Stromal cell of bone marrow (primary cell): ENCODE measurements around the gene ARID4A.
"Not testable (repeated sequence)": the region's sequence is repeated elsewhere in the genome, so short reads cannot be mapped to it uniquely, and the experiment has no call there.

Source experiments
- DNase-seq: peaks from one replicate; pipeline ENCODE4 v3.0.0-alpha.2; 2012; ENCODE audit warnings: low read depth

Gene ARID4A

GRCh38 chr14:58362798-58363412 is 64.5 kb downstream of the ARID4A start:
- no peak for DNase-seq

- DNase-seq = no peak
These were observed 66.0 kb downstream of the ARID4A start for GRCh38 chr14:58364316-58364715.

- no peak for DNase-seq
These were observed 68.9 kb downstream of the ARID4A start for GRCh38 chr14:58367296-58367695.

GRCh38 chr14:58368956-58369355 is 70.6 kb downstream of the ARID4A start:
- DNase-seq = peak; percentile 21

- DNase-seq = no peak
These were observed 78.4 kb downstream of the ARID4A start for GRCh38 chr14:58376791-58377190.

GRCh38 chr14:58390830-58391229 is 92.5 kb downstream of the ARID4A start:
- DNase-seq = no peak

- no peak for DNase-seq
These were observed 97.1 kb downstream of the ARID4A start for GRCh38 chr14:58395562-58395811.

- peak; percentile 31 for DNase-seq
These were observed 97.7 kb downstream of the ARID4A start, which contains the start of gene TOMM20L for GRCh38 chr14:58395812-58396788. Gene TOMM20L, plus strand, starts transcription at chr14:58395930. Its CDS starts 28 bp downstream, at chr14:58395958.

- DNase-seq = no peak
These were observed 98.8 kb downstream of the ARID4A start for GRCh38 chr14:58397156-58397555.

- DNase-seq = no peak
These were observed 100.1 kb downstream of the ARID4A start for GRCh38 chr14:58398495-58398894.

- no peak for DNase-seq
These were observed 100.5 kb downstream of the ARID4A start for GRCh38 chr14:58398895-58399294.

- no peak for DNase-seq
These were observed 103.2 kb downstream of the ARID4A start for GRCh38 chr14:58401587-58401986.

- DNase-seq = no peak
These were observed 110.4 kb downstream of the ARID4A start for GRCh38 chr14:58408681-58409215.

GRCh38 chr14:58414845-58415244 is 116.5 kb downstream of the ARID4A start:
- no peak for DNase-seq

GRCh38 chr14:58415636-58416547 is 117.5 kb downstream of the ARID4A start:
- DNase-seq = no peak

GRCh38 chr14:58416934-58417333 is 118.6 kb downstream of the ARID4A start:
- not testable (repeated sequence) for DNase-seq
